Loucy (cell line): ENCODE results near the gene MAP2K1.

Experiments
- EZH2phosphoT487 ChIP-seq: fragments of 200-600 bp; IDR thresholded peaks from 2 replicates; pipeline ENCODE4 v1.6.1; 2018; ENCODE audit warnings: antibody characterized with exemption, mild to moderate bottlenecking, moderate library complexity, borderline replicate concordance
- TF ChIP-seq, protein P1 (sequence below): fragments of 200-600 bp; sonication (generic); conservative IDR thresholded peaks from 2 replicates; pipeline ENCODE4 v1.5.1; 2014; ENCODE audit warnings: mild to moderate bottlenecking, antibody characterized with exemption, low read length

DNA sequence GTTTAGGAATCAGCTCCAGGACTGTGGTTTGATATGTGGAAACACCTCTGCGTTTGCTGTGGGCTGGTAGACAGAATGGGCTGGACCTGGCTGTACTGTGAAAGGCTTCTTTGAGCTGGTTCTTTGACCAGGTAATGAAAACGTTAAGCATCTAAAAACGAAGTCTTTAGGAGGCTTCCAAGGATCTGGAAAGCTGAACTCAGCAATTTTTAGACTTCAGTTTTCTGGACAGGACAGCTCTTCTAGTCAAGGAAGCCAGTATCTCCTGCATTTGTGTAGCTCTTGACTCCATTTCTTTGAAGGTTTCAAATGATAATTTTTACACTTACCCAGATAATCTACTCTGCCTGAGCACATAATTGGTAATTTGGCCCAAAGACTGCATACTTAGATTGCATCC lies 25.5 kb downstream of the MAP2K1 start:
- TF ChIP-seq, protein P1, sequence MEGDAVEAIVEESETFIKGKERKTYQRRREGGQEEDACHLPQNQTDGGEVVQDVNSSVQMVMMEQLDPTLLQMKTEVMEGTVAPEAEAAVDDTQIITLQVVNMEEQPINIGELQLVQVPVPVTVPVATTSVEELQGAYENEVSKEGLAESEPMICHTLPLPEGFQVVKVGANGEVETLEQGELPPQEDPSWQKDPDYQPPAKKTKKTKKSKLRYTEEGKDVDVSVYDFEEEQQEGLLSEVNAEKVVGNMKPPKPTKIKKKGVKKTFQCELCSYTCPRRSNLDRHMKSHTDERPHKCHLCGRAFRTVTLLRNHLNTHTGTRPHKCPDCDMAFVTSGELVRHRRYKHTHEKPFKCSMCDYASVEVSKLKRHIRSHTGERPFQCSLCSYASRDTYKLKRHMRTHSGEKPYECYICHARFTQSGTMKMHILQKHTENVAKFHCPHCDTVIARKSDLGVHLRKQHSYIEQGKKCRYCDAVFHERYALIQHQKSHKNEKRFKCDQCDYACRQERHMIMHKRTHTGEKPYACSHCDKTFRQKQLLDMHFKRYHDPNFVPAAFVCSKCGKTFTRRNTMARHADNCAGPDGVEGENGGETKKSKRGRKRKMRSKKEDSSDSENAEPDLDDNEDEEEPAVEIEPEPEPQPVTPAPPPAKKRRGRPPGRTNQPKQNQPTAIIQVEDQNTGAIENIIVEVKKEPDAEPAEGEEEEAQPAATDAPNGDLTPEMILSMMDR: no peak
- TF ChIP-seq EZH2phosphoT487: no peak
